Mesothelial cell of epicardium (in vitro differentiated cells): ENCODE results near the gene ULK4. TPM values are rescaled to one million over a fixed set of nuclear protein-coding genes. Genes with fewer than 3 reads are reported as not detected.
A peak's percentile ranks its signal among the peaks of the same experiment; 100 is the strongest.

Experiments
- DNase-seq, 2 experiments: peaks; one replicate each; pipeline ENCODE4 v3.0.0; 2021; ENCODE audit warnings: low spot score in 2 of 2; ENCODE audit not compliant: unreplicated experiment in 2 of 2
- H3K27ac Mint-ChIP-seq: 2 replicates; pipeline ENCODE4 v1.8.0; 2021; ENCODE audit warnings: mixed read lengths
- H3K27me3 Mint-ChIP-seq: 2 replicates; pipeline ENCODE4 v1.8.0; 2021; ENCODE audit warnings: low read depth, mixed read lengths
- H3K36me3 Mint-ChIP-seq: 2 replicates; pipeline ENCODE4 v1.8.0; 2021; ENCODE audit warnings: mixed read lengths
- H3K4me1 Mint-ChIP-seq: 2 replicates; pipeline ENCODE4 v1.8.0; 2021; ENCODE audit warnings: mixed read lengths
- H3K4me3 Mint-ChIP-seq: 2 replicates; pipeline ENCODE4 v1.8.0; 2021; ENCODE audit warnings: mild to moderate bottlenecking, moderate library complexity, mixed read lengths
- H3K9me3 Mint-ChIP-seq: 2 replicates; pipeline ENCODE4 v1.8.0; 2021; ENCODE audit warnings: mixed read lengths
- CTCF ChIP-seq: fragments of 200-600 bp; sonication (generic); IDR thresholded peaks from one replicate; pipeline ENCODE4 v1.5.0; 2021; ENCODE audit warnings: antibody characterized with exemption; ENCODE audit not compliant: unreplicated experiment
- total RNA-seq: library from RNA; stranded (reverse); gene quantifications from 3 replicates; pipeline ENCODE4 v1.2.1, GENCODE V29; 2021

ULK4 gene
- total RNA-seq, 1 donor from 2014 or later: 10.7 TPM

DNA sequence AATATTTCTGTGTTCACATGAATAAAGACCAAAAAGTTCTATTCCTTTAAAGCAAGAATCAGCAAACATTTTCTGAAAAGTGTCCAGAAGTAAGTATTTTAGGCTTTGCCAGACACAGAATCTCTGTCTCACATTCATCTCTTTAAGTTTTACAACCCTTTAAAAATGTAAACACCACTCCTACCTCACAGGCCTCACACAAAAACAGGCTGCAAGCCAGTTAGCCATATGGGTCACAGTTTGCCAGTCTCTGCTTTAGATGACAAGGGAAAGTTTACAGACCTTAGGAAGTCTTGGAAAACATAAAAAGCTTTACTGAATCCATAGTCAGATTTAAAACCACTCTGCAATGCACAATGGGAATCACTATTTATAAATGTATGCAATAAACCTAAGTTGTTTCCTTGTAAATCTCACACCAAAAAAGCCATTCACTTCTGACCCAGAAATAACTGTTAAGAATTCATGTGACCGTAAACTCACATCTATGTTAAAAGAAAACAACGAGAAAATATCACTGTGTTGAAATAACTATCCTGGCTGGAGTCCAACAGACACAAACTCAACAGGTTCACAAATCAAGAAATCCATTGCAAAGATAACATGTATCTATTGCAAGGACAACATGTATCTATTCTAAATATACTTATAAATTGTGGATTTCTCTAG, 308.2 kb downstream of the ULK4 start:
- Mint-ChIP-seq H3K9me3 (peaks cover under 1% of the 10 kb centered on the region), H3K4me1 (peaks cover 26% of the 10 kb centered on the region), H3K27me3 (no peaks in the 10 kb centered on the region), H3K4me3 (no peak overlapping the region), H3K36me3 (peaks cover under 1% of the 10 kb centered on the region), H3K27ac (peak overlapping the region; percentile 57)
- no peak for TF ChIP-seq CTCF
- no peak for DNase-seq

- Mint-ChIP-seq H3K4me3 (no peak overlapping the region), H3K27me3 (no peaks in the 10 kb centered on the region), H3K4me1 (peaks cover 26% of the 10 kb centered on the region), H3K27ac (peak overlapping the region; percentile 57), H3K36me3 (peaks cover 4% of the 10 kb centered on the region), H3K9me3 (peaks cover 5% of the 10 kb centered on the region)
- TF ChIP-seq CTCF: no peak
- DNase-seq: no peak
Observed at GRCh38 chr3:41652931-41653330, 309.0 kb downstream of the ULK4 start.

GRCh38 chr3:41652506-41652905, 309.4 kb downstream of the ULK4 start:
- H3K27me3 Mint-ChIP-seq: no peaks in the 10 kb centered on the region
- no peak overlapping the region for H3K4me3 Mint-ChIP-seq
- peaks cover 4% of the 10 kb centered on the region for H3K36me3 Mint-ChIP-seq
- H3K4me1 Mint-ChIP-seq: peaks cover 26% of the 10 kb centered on the region
- H3K27ac Mint-ChIP-seq: no peak overlapping the region
- H3K9me3 Mint-ChIP-seq: peaks cover 5% of the 10 kb centered on the region
- TF ChIP-seq CTCF: no peak
- DNase-seq: no peak

GRCh38 chr3:41651718-41652117, 310.2 kb downstream of the ULK4 start:
- H3K4me3 Mint-ChIP-seq: no peak overlapping the region
- no peak overlapping the region for H3K27ac Mint-ChIP-seq
- peaks cover 5% of the 10 kb centered on the region for H3K9me3 Mint-ChIP-seq
- TF ChIP-seq CTCF: no peak
- no peak for DNase-seq
- H3K4me1 Mint-ChIP-seq: peaks cover 26% of the 10 kb centered on the region
- peaks cover 4% of the 10 kb centered on the region for H3K36me3 Mint-ChIP-seq
- H3K27me3 Mint-ChIP-seq: no peaks in the 10 kb centered on the region

GRCh38 chr3:41650406-41650805, 311.5 kb downstream of the ULK4 start:
- Mint-ChIP-seq H3K27ac (no peak overlapping the region), H3K4me1 (peaks cover 26% of the 10 kb centered on the region), H3K36me3 (peaks cover 10% of the 10 kb centered on the region), H3K27me3 (no peaks in the 10 kb centered on the region), H3K4me3 (no peak overlapping the region), H3K9me3 (peaks cover 14% of the 10 kb centered on the region)
- no peak for TF ChIP-seq CTCF
- no peak for DNase-seq
